ENCODE measurements around the gene CREB3L2.

Gene CREB3L2

GRCh38 chr7:137895301-137896221, 106.3 kb downstream of the CREB3L2 start:
- no peak for DNase-seq (ENCODE audit: low read depth)

DNA sequence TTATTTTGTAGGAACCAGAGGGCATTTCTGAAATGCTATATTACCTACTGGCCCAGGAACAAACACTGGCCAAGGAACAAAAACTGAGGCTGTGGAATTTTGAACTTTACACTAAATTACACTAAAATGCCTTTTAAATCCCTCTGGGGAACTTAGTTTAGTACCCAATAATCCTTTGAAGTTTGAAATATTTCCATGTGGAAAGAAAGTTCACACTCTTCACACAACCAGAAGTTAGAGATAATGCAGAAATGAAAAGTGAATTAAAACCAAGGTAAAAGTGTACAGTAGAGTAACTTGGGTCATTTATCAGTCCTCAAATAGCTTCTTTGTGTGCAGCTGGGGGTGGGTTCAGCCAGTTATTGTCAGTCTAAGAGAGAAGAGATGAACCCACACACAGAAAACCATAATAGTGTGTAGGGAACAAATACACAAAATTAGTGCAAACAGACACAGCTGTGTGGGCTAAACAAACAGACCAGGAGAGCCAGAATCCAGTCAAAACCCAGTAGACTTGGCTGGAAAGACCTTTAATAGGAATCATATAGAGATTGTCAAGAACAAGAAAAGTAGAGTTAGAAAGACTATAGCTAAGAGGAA, 108.6 kb downstream of the CREB3L2 start:
- no peak for DNase-seq (ENCODE audit: low read depth)

DNA sequence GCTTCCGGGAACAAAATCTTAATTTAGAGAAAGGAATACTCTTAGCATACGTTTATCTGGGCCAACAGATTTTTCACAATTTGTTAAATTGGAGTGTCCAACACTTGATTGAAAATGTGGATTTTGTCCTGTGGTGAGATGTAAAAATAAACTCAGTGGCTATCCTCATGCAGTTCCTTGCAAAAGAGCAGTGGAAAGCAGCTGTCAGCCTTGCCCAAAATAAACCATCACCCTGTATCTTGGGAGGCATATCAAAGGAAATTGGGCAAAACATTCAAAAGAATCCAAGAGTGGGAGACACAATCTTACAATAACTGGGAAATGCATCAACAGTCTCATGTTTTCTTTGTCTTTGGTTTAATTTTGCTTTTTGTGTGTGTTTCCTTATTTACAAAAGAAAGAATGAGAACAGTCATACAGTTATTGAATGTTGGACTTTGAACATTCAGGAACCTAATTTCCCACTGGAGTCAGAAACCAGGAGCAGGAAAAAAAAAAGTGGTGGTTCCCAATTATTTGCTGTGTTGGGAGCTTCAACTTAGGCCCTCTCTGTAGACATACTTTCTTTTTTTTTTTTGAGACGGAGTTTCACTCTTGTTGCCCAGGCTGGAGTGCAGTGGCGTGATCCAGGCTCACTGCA, 110.8 kb downstream of the CREB3L2 start:
- DNase-seq (ENCODE audit: low read depth), result no peak

DNA sequence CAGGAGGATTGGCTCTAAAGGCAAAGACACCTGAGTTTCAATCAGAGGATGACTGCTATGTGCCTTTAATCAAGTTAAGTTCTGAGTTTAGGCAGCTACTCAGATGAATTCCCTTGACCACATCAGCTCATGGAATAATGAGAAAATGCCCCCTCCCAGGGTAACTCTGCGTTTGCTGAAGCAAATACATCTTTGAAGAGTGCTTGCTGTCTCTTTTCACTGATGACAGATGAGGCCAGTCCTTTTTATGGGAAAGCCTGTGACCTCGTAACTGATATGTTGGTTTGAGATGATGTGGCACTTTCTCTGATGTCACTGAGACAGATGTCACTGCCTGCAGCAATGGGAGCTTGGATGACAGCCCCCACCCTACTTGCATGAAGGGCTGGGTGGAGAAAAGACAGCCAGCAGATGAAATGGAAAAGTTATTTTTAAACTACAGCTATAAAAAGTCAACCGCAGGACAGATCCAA, 111.4 kb downstream of the CREB3L2 start:
- no peak for DNase-seq (ENCODE audit: low read depth)

- DNase-seq (ENCODE audit: low read depth), result no peak
Measured at GRCh38 chr7:137888241-137888640, 113.6 kb downstream of the CREB3L2 start.

DNA sequence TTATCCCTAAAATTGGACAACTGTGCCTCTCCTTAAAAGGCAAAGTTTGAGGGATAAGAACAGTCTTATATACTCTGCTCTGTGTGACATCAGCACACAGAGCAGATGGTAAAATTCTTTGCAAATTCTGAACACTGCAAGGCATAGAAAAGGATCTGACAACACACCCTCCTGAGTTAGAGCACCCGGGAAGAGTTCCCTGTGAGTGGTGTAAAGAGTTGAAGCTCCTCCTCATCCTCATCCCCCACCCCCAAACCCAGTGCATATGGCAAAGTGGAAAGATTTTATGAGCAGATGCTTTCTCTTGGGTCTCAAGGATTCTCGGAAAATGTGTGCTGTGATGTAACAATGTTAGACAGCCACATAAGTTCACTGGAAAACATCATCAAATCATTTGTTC, 115.1 kb downstream of the CREB3L2 start:
- no peak for DNase-seq (ENCODE audit: low read depth)

DNA sequence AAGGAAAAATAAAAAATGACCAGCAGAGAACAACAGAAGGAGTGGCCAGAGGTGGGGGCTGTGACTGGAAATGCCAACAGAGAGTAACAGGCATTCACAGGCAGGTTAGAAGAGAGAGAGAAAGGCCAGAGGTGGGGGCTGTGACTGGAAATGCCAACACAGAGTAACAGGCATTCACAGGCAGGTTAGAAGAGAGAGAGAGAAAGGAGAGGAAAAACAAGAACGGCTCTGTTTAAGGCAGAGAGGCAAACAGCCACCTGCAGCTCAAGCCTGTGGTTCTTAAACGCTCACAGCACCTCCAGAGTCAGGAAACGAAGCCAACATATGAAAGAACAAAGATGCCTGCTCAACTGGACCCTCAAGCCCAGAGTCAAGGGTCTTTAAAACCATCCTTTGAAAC, 115.6 kb downstream of the CREB3L2 start:
- no peak for DNase-seq (ENCODE audit: low read depth)

GRCh38 chr7:137885678-137886077, 116.2 kb downstream of the CREB3L2 start:
- no peak for DNase-seq (ENCODE audit: low read depth)

DNA sequence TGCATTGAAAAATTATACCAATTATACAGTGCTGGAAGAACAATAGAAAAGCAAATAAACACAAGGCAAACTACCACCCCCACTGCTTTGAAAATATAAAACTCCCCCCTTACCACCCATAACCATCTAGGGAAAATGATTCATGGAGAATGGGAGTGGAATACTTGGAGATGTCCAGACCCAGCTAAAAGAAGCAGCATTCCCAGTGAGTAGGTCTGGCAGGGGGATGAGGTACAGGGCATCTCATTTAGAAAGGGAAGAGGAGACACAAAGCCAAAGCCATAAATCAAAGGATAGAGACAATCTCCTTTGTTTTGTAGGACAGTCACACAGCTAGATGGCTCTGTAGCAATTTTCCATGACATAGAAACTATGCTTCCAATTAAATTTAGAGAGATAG, 119.1 kb downstream of the CREB3L2 start:
- DNase-seq (ENCODE audit: low read depth), result no peak

- DNase-seq (ENCODE audit: low read depth), result peak; percentile 100
Measured at GRCh38 chr7:137882261-137882668, 119.6 kb downstream of the CREB3L2 start.

DNA sequence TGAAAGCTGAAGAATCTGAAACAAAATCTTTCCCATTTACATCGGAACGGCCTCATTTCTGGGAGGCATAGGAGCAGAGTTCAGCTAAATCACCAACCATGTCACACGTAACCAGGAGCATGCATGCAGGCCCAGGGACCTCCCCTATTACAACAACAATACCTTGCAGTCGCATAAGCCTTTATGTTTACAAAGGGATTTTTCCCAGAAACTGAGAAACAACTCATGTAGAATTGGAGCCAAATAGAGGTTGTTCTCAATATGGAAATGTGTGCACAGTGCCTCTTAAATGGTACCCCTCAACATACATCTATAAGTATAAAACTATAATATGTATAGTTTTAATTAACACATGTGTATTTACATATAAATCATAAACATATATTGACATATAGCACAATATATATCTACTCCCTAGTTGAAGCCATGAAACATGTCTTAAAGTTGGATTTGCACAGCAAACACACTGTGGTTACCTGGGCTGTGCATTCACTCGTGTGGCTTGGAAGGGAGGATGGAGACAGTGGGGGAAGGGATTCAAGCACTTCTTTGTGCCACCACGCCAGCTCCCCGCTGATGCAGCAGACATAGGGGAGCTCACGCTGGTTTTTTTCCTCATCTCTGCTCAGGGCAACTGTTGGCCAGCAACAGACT, 120.2 kb downstream of the CREB3L2 start:
- DNase-seq (ENCODE audit: low read depth), result no peak

- DNase-seq (ENCODE audit: low read depth), result peak; percentile 96
Measured at GRCh38 chr7:137880432-137880831, 121.5 kb downstream of the CREB3L2 start.

DNA sequence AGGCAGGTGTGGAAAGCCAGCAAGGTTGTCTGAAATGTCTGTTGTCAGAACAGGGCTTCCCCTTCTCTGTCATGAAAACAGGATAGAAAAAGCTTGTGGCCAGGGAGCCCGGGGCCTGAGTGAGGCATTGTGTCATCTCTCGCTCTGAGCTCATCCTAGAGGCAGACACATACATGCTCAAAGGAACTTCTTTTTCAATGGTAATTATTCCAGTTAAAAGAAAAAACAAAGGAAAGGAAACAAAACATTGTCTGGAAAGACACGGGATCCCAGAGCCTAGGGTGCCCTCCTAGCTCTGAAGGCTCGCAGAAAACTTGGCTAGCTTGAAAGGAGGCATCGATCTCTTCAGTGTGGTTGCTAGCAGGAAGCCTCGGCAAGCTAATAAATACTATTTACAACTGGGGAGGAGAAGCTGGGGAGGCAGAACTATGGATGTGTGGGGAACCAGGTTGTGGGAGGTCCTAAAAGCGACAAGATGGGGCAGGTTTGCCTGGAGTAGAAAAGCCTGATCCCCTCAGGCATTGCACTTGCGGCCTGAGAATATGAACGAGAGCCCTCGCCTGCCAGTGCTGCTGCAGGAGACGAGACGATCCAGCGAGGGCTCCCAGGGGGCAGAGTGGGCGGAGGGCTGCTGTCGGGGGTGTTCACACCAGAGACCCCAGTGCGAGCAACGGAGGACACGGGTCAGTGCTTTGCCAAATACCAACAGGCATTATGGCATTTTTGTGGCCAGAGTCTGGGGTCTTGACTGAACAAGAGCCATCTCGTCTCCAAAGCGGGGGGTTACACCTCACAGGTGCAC, 122.3 kb downstream of the CREB3L2 start:
- DNase-seq (ENCODE audit: low read depth), result peak; percentile 87

DNA sequence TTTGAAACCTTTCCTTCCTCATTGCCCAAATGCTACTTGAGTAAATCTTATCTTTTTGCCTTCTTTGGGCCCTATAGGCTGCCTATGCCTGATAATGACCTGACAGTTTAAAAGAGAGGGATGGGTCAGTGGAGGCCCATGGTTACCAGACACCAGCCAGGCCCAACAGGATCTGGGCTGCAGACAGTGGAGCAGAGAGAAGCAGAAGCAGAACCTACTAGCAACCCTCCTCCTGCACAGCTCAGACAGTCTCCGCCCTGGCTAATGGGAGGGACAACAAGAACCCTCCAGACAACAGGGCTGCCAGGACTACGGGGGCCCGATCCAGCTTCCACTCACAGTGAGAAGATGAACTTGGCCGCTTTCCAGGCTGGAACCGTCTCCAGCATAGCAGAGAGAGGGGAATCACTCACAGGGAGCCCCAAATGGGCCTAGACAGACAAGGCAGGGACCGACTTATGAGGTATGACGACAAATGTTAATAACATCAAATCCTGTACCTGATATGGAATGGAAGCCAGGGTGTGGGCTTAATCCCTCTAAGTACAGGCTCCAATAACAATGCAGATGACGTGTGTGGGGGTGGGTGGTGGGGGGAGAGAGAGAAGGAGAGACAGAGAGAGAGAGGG, 123.4 kb downstream of the CREB3L2 start:
- peak; percentile 62 for DNase-seq (ENCODE audit: low read depth)

GRCh38 chr7:137877027-137877675, 124.7 kb downstream of the CREB3L2 start:
- DNase-seq (ENCODE audit: low read depth), result no peak

DNA sequence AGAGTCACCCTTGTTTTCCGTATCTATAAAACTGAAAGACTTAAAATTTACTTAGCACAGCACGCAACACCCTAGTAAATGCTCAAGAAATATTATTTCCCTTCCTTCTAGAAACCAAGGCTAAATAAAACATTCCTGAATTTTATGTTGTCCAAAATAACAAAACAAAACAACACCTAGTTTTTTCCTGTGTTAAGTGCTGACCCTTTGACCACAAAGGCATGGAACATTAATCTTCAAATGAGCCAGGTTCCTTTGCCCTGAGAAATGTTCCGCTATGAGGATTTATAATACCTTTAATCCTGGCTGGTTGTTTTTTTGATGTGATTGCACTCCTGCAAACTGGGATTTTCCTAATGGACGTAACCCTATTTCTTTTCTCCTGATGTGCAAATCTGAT, 126.1 kb downstream of the CREB3L2 start:
- DNase-seq (ENCODE audit: low read depth), result no peak

DNA sequence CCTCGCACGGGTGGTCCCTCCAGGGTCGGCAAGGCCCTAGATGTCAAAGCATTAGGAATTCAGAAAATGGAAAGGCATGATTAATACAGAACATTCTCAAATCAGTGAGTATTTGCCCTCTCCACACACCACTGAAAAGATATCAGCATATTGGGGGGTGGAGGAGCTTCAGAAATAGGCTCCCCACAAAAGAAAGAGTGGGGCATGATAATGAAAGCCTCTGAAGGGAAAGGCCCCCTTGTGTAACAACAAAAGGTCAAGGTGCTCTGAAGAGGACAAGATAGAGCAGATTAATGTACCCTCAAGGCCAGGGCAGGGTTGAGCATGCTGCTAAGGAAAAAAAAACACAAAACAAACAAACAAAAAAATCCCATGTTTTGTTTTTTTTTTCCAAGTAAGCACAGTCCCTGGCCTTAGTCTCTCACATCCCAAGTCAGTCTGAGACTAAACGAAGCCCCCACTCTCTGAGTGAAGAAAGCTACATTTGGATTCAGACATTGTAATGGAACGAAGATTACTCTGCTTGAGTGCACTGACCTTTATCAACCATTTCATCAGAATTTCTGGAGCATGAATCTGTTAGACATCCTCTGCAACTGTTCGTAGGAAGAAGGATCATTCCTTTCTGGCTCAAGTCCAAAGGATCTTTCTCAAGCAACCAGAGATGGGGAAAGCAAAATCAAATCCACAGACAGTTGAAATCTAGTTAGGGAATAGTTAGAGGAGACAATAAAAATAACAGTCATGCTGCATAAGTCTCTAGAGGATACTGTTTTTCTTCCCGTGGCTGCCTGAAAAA, 127.7 kb downstream of the CREB3L2 start:
- peak; percentile 95 for DNase-seq (ENCODE audit: low read depth)

DNA sequence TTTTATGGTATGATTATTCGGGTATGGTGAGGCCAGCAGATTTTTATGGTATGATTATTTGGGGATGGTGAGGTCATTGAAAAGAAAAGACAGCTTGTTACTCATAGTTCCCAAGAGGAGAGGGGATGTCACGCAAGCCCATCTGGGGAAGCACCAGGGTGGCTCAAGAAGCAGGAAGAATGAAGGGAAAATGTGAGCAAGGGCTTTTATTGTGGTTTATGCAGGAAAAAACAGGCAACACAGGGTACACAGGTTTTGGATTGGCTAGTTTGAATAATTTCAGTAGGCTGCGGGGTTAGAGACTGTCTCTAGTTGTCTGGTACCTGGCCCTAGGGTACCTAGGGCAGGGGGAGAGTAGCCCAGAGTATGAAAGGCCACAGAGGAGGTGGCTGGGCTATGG, 128.4 kb downstream of the CREB3L2 start:
- peak; percentile 80 for DNase-seq (ENCODE audit: low read depth)

- peak; percentile 59 for DNase-seq (ENCODE audit: low read depth)
Measured at GRCh38 chr7:137871170-137871915, 130.5 kb downstream of the CREB3L2 start.
